Activated naive CD4-positive, alpha-beta T cell treated with anti-CD3 and anti-CD28 coated beads, Interleukin-2, amount 50 U/mL, for 72 hours (primary cell): ENCODE data around the gene TCOF1. TPM values are rescaled to one million over a fixed set of nuclear protein-coding genes. Genes with fewer than 3 reads are reported as not detected.

Experiments used
- ATAC-seq, 2 donors: fragments of 150-1000 bp; cut with Tn5 transposase; 2 replicates each; pipeline ENCODE4 v1.10.0; 2021; ENCODE audit warnings: mild to moderate bottlenecking in 2 of 2, moderate library complexity in 2 of 2
- DNase-seq, 2 donors: peaks; one replicate each; pipeline ENCODE4 v3.0.0; 2021 to 2022; ENCODE audit warnings: low spot score in 2 of 2
- H3K27ac Mint-ChIP-seq, 2 donors: one replicate each; pipeline ENCODE4 v1.8.0; 2022; ENCODE audit warnings: mild to moderate bottlenecking in 2 of 2, mixed read lengths in 2 of 2
- H3K36me3 Mint-ChIP-seq, 2 donors: one replicate each; pipeline ENCODE4 v1.8.0; 2022; ENCODE audit warnings: mixed read lengths in 2 of 2
- H3K9me3 Mint-ChIP-seq, 2 donors: one replicate each; pipeline ENCODE4 v1.8.0; 2022; ENCODE audit warnings: mixed read lengths in 2 of 2
- total RNA-seq, 2 donors: library from RNA; stranded (reverse); gene quantifications; one replicate each; pipeline ENCODE4 v1.2.3, GENCODE V29; 2022

Gene TCOF1
- total RNA-seq, 2 donors from 2014 or later = 91.9 to 94.4 TPM

DNA sequence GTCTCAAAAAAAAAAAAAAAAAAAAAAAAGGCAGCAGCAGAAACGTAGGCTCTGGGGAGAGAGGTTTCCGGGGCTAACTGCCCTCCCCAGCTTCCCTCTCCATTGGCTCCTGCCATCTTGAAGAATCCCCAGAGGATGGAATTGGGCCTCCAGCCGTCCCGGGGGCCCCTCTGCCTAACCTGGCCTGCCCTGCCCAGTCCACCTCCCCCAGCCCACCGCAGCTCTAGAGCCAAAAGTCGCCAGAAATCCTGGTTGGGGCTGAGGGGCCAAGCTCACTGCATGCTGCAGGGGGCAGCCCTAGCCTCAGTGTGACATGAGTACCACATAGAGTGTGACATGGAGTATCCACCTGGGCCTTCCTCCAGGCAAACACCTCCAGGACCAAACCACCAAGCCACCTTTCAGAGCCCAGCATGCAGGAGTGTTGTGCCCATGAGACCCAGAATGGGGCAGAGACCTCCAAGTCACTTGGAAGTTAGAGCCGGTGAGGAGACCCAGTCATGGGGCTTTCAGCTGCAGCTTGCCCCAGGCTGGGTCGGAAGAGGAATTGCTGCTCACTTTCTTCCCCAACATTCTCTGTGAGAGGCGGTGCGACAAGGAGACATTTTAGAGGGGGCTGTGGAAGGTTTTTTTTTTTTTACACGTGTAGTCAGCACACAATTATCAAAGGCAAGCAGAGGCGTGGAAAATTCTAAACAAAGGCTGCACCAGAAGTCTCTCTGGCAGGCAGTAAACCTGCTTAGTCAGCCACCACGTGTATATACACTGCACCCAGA lies 37.6 kb downstream of the TCOF1 start:
- Mint-ChIP-seq H3K27ac (peak overlapping the region; percentile 7 to 68), H3K36me3 (peaks cover 8 to 9% of the 10 kb centered on the region in 2 donors), H3K9me3 (no peaks in the 10 kb centered on the region)
- ATAC-seq (no peak), DNase-seq (no peak)

DNA sequence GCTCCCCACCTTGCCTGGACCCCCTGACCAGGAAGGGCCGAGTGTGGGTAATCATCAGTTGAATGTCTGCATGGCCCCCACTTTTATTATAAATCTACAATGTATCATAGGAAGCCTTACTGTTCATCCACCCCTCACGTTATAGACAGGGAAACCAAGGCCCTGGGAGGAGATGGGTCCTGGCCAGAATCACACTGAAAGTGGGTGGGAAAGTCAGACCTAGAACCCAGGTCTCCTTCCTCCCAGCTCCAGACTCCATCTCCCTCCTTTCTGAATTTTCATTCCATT lies 38.1 kb downstream of the TCOF1 start:
- H3K9me3 Mint-ChIP-seq = no peaks in the 10 kb centered on the region
- peaks cover 8 to 9% of the 10 kb centered on the region in 2 donors for H3K36me3 Mint-ChIP-seq
- no peak for DNase-seq
- H3K27ac Mint-ChIP-seq = no peak overlapping the region
- ATAC-seq = no peak

DNA sequence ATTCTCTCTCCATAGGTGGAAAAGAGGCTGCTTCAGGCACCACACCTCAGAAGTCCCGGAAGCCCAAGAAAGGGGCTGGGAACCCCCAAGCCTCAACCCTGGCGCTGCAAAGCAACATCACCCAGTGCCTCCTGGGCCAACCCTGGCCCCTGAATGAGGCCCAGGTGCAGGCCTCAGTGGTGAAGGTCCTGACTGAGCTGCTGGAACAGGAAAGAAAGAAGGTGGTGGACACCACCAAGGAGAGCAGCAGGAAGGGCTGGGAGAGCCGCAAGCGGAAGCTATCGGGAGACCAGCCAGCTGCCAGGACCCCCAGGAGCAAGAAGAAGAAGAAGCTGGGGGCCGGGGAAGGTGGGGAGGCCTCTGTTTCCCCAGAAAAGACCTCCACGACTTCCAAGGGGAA lies 38.8 kb downstream of the TCOF1 start:
- ATAC-seq (no peak), DNase-seq (no peak)
- Mint-ChIP-seq H3K27ac (peak overlapping the region; percentile 68 to 92), H3K9me3 (no peaks in the 10 kb centered on the region), H3K36me3 (peaks cover 8 to 9% of the 10 kb centered on the region in 2 donors)

DNA sequence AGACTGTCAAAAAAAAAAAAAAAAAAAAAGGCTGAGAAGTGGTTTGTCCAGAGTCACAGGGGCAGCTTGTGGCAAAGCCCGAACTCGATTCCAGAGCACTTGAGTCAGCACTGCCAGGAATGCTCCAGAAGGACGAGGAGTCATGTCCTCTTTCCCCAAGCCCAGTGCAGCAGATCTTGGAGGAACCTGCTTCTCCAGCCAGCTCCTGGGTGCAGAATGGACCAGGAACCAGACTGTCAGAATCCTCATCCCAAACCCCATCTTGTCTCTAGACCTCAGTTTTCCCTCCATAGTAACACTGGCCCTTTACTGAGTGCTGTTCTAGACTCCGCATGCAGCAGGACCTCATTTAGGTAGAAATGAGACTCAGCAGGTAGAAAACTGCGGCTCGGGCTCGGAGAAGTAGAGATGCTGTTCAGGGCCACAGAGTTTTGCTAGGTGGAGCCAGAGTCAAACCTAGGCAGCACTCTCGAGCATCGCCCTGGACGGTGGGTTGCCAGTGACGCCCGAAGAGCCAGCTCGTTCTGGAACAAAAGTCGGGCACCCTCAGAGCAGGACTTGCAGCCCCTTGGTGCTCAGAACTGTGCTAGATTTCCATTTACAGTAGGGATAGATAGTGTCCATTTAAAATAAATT lies 39.8 kb downstream of the TCOF1 start:
- Mint-ChIP-seq H3K36me3 (peaks cover 8 to 14% of the 10 kb centered on the region in 2 donors), H3K27ac (no peak overlapping the region), H3K9me3 (no peaks in the 10 kb centered on the region)
- ATAC-seq (no peak), DNase-seq (no peak)

DNA sequence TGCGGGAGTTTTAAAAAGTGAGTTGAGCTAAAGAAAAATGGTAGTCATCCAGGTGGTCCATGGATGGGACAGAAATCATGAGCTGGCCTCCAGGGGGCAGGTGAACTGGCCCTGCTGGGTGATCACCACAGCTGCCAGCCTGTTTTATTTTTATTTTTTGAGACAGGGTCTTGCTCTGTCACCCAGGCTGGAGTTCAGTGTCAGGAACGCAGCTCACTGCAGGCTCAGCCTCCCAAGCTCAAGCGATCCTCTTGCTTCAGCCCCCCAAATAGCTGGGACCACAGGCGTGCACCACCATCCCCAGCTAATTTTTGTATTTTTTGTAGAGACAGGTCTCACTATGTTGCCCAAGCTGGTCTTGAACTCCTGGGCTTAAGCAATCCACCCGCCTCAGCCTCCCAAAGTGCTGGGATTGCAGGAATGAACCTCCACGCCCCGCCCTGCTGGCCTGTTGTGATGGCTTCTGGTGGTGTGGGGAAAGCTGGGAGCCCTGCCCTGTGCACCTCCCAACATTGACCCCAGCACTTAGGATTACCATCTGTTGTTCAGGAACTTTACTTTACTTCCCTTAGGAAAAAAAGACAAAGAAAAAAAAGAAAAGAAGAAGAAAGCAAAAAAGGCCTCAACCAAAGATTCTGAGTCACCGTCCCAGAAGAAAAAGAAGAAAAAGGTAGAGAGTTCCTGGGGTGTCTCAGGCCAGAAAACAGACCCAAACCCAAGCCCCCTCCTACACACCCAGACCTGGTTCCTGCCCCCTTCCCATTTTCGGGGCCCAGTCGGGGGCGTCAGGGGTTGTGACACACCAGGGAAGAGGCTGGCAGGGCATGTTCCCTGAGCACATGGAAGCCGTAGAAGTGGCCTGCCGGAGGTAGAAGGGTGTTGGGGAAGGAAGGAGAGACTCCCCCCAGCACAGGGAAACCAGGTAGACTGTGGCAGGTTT lies 40.6 kb downstream of the TCOF1 start:
- no peaks in the 10 kb centered on the region for H3K9me3 Mint-ChIP-seq
- peak in 1 of 2 donors; percentile 12 for ATAC-seq
- peak overlapping the region in 1 of 2 donors; percentile 75 for H3K27ac Mint-ChIP-seq
- no peak for DNase-seq
- H3K36me3 Mint-ChIP-seq = peaks cover 8 to 14% of the 10 kb centered on the region in 2 donors

DNA sequence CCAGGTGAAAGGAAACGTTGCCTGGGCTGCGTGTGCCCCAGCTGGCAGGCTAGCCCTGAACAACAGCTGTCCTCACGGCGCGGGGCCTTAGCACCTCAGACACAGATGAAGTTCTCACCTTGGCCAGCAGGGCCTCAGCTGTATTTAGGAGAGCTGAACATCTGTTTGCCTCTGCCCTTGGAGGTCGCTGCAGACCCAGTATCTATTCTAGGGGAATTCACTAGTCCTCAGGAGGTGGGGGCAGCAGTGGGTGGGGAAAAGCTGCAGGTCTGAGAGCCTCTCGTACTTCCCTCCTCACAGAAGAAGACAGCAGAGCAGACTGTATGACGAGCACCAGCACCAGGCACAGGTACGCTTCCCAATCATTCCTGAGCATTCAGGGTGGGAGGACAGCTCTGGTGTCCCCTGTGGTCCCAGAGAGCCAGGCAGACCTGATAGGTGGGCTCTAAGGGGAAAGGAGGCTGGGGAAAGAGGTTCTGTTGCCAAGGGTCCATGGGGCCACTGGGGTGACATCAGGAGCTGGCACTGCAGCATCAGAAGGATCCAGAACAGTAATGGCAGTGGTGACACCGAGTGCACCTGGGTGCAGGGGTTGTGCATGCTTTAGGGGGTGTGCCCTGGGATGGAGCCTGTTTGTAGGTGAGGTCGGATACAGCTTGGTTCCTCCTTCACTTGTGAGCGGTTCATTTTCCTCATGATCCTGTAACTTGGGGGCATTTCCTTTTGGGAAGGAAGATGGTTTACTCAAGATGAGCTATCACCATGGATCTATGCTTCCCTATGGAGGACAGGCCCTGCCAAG lies 41.4 kb downstream of the TCOF1 start:
- ATAC-seq (peak; percentile 22 to 57), DNase-seq (no peak)
- H3K27ac Mint-ChIP-seq = peak overlapping the region in 1 of 2 donors; percentile 75
- peaks cover 8 to 14% of the 10 kb centered on the region in 2 donors for H3K36me3 Mint-ChIP-seq
- H3K9me3 Mint-ChIP-seq = no peaks in the 10 kb centered on the region

DNA sequence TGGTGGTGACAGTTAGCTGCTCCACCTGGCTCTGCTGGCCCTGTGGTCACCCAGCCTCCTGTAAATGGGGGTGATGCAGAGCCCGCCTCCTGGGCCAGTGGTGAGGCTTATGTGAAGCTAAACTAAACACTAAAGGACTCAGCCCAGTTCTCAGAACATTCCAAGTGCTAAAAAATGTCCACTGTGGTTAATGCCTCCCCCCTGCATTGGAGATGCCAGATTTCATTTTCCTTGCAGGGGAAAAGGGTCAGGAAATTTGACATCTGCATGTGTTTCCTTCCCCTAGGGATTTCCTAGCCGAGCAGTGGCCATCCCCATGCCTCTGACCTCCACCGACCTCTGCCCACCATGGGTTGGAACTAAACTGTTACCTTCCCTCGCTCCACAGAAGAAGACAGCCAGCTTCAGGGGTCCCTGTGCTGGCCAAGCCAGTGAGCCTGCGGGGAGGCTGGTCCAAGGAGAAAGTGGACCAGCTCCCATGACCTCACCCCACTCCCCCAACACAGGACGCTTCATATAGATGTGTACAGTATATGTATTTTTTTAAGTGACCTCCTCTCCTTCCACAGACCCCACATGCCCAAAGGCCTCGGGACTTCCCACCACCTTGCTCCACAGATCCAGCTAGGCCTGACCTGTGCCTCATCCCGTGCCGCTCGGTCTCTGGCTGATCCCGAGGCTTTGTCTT lies 42.2 kb downstream of the TCOF1 start:
- DNase-seq (no peak), ATAC-seq (no peak)
- peaks cover 8 to 14% of the 10 kb centered on the region in 2 donors for H3K36me3 Mint-ChIP-seq
- no peaks in the 10 kb centered on the region for H3K9me3 Mint-ChIP-seq
- H3K27ac Mint-ChIP-seq = peak overlapping the region; percentile 50 to 75

DNA sequence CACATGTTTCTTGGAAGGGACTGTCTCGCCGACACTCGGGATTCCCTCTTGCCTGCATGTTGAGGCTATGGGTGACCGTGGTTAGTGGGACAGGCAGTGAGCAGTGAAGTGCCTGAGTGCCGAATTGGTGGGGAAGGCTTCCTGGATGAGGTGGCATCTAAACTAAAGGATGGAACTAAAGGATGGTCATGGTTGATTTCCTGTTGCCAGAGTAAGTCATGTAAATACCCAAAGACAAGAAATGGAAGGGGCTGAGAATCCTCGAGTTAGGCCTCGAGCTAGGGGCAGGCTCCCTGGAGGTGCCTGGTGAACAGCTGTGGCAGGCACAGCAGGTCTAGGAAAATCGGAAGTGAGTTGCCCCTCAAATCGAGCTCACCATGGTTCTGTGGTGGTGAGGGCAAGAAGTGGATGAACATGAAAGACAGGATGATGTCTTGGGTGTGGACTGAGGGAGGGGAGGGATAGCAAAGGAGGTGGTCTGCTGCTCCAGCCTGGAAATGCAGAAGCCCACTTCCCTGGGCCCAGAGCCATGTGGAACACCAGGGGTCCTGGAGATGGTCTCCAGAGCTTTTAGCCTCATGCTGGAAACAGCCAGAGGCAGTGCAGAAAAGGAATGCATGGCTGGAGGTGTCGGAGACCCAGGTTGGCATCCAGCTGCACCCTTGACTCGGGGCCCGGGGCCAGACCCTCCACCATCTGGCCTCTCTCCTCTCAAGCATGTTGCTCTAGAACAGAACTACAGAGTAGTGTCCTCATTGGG lies 43.0 kb downstream of the TCOF1 start:
- ATAC-seq (no peak), DNase-seq (no peak)
- H3K36me3 Mint-ChIP-seq = peaks cover 8 to 14% of the 10 kb centered on the region in 2 donors
- peak overlapping the region; percentile 75 to 87 for H3K27ac Mint-ChIP-seq
- no peaks in the 10 kb centered on the region for H3K9me3 Mint-ChIP-seq

DNA sequence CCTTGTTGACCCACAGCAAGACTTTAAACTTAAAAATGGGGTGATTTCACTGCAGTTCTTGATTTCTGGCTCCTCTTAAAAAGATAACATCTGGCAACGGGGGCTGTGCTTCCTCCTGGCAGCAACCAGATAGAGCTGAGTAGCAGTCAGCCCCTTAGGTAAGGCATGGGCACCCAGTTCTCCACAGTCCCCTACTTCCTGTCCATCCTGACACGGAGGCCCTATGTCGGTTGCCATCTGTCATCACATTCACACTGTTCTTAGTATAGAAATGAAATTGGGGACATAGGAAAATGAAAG lies 43.5 kb downstream of the TCOF1 start:
- DNase-seq (no peak), ATAC-seq (no peak)
- H3K9me3 Mint-ChIP-seq = no peaks in the 10 kb centered on the region
- peak overlapping the region; percentile 31 to 87 for H3K27ac Mint-ChIP-seq
- peaks cover 6 to 14% of the 10 kb centered on the region in 2 donors for H3K36me3 Mint-ChIP-seq

DNA sequence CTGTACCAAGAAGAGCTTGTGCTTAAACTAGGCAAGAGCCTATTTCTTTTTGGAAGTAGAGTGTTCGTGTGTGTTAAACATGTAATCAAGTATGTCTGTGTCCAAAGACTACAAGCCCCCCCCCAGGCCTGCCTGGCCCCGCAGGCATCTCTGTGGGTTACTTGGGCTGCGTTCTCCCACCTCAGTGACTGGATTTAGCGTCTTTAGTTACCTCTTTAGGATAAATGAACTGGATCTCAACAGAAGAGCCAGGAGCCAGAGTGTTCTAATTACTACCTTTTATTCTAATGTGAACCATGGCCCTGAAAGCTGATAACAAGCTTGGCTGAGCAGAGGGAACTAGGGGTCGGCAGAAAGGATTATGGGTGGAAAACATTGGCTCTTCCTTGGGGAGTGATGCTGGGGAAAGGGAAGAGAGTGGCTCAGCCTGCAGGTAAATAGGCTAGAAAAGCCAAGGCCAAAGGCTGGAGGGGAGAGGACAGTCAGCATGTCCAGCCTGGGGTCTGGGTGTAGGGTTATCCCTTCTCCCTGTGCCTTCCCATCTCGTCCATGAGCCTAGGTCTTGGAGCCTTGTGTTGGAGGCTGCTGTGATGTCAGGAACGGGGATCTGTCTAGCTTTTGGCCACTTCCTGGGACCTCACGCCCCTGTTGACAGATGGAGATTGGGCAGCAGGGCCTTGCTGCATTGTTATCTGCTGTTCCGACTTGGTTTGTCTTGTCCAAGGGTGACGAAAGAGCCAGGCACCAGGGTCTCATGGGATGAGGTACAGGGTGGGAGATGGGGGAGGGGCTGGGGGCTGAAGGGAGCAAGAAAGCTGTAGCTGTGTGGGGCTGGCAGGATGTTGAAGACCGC lies 44.1 kb downstream of the TCOF1 start:
- peaks cover under 1 to 12% of the 10 kb centered on the region in 2 donors for H3K36me3 Mint-ChIP-seq
- peak overlapping the region; percentile 31 to 87 for H3K27ac Mint-ChIP-seq
- no peak for DNase-seq
- no peaks in the 10 kb centered on the region for H3K9me3 Mint-ChIP-seq
- no peak for ATAC-seq

DNA sequence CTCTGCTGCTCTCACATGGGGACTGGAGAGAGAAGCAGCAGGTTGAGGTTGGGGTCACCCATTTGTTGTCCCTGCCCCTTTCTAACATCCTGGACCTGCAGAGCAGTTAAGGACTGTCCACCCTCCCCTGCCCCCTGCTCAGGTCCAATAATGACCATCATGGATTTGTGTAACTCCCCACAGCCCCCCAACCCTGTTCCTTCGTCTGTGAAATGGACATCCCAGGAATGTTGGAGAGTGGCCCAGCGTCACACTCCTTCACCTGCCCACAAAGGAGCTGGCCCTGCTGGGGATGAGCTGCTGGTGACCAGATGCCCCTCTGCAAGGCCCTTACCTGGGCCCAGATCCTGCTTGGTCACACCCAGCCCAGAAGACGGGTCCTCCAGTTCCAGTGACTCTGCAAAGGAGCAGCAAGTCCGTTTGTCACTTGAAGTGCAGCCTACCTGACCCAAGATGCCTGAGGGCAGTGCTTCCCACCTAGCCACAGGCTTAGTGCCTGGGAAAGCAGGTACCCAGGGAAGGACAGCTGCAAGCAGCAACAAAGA lies 44.8 kb downstream of the TCOF1 start:
- Mint-ChIP-seq H3K36me3 (peaks cover 0 to 11% of the 10 kb centered on the region in 2 donors), H3K9me3 (no peaks in the 10 kb centered on the region), H3K27ac (peak overlapping the region in 1 of 2 donors; percentile 31)
- ATAC-seq = no peak
- no peak for DNase-seq

DNA sequence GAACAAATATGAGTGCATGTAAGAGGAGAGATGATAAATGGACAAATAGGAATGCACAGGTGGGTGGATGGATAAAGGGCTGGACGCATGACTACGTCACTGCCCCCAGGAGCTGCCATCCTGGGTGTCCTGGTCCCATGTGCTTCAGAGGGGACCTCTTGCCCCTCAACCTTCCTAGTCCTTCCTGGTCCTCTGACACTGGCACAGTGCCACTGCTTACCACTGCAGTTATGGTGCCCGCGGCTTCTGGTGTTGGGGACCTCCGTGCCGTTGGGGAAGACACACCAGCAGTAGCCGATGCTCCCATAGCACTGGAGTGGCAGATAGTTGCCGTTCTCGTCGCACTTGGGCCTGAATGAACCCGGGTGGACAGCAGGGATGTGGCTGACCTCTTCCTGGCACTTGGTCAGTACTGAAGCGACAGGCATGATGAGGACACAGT lies 45.4 kb downstream of the TCOF1 start:
- Mint-ChIP-seq H3K9me3 (no peaks in the 10 kb centered on the region), H3K36me3 (peaks cover 0 to 11% of the 10 kb centered on the region in 2 donors), H3K27ac (peak overlapping the region in 1 of 2 donors; percentile 31)
- ATAC-seq (no peak), DNase-seq (no peak)

DNA sequence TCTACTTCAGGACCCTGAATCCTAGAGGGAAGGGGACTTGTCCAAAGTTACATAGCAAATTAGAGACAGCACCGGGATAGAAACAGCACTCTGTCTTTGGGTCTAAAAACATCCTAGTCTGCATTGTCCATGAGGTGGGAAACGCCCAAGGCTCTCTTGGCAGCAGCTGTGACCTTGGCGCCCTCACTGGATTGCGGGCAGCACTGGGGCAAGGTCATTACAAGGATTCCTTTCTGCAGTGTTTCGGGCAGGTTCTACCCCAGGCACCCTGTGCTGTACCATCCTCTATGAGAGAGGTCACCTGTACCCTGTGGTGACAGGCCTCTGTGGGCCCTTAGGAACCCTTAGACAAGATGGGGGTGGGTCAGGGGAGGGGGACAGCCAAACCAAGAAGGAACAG lies 46.6 kb downstream of the TCOF1 start:
- Mint-ChIP-seq H3K36me3 (peaks cover 0 to 11% of the 10 kb centered on the region in 2 donors), H3K9me3 (no peaks in the 10 kb centered on the region), H3K27ac (no peak overlapping the region)
- no peak for ATAC-seq
- DNase-seq = no peak

DNA sequence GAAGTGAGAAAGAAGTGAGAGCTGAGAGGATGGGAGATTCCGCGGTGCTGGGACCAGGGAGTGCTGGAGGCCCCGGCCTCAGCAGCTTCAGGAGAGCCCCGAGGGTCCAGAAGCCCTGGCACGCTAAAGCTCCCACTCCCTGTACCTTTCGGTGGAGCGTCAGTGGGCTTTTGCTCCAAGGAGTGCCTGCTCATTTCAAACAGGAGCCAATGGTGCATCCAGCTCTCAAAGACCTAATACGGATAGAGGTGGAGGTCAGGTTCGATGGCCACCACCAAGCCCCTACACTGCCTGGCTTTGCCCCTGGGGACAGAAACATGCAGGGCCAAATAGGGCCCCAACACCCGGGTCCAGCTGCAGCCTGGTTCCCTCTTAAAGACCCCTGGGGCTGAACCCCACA lies 47.0 kb downstream of the TCOF1 start:
- DNase-seq (no peak), ATAC-seq (no peak)
- Mint-ChIP-seq H3K27ac (no peak overlapping the region), H3K36me3 (peaks cover 0 to 11% of the 10 kb centered on the region in 2 donors), H3K9me3 (no peaks in the 10 kb centered on the region)
